HG02870 (cell line): ENCODE results near the gene RPS6KA1.
"Not testable (repeated sequence)": the region's sequence is repeated elsewhere in the genome, so short reads cannot be mapped to it uniquely, and the experiment has no call there.

ENCODE experiments used
- ATAC-seq: cut with Tn5 transposase; IDR thresholded peaks from one replicate; pipeline ENCODE4 v1.9.1; 2021; ENCODE audit warnings: mild to moderate bottlenecking, moderate library complexity; ENCODE audit not compliant: unreplicated experiment

RPS6KA1 gene

DNA sequence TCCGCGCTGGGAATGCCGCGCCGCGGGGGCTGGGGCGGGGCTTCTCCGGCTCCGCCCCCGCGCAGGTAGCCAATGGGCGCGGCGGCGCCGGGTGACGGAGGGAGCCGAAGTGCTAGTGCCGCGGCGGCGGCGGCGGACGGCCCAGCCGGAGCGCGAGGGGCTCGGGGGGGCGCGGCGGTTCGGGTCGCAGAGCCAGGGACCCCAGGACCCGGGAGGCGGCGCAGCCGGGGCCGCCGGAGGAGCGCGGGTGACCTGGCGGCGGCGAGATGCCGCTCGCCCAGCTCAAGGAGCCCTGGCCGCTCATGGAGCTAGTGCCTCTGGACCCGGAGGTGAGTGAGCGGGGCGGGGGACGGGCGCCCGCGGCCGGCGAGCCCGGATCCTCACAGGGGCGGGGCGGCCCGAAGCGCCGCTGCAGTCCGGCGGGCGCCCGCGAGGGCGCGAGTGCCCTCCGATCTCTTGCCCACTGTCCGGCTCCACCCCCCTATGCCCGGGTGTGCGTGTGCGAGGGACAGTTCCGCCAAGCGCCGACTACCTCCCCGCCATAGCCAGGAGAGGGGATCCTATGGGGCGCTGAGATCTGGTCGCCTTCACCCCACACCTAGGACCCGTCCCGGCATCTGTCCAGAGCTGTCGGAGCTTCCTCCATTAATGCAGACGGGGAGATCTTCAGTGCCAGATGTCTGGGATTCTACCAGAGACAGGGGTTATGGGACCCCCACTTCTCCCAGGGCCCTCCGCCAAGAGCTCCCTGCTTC, at the start of gene RPS6KA1:
Gene RPS6KA1 (plus strand): TSS at position 107 of the 755 bp plus-strand sequence. CDS start 160 bp downstream, at position 267.
- peak; percentile 77 for ATAC-seq

- no peak for ATAC-seq
These were observed 46.6 kb upstream of the RPS6KA1 start for GRCh38 chr1:26482921-26483320.

GRCh38 chr1:26483980-26484379, 45.6 kb upstream of the RPS6KA1 start:
- ATAC-seq = no peak

DNA sequence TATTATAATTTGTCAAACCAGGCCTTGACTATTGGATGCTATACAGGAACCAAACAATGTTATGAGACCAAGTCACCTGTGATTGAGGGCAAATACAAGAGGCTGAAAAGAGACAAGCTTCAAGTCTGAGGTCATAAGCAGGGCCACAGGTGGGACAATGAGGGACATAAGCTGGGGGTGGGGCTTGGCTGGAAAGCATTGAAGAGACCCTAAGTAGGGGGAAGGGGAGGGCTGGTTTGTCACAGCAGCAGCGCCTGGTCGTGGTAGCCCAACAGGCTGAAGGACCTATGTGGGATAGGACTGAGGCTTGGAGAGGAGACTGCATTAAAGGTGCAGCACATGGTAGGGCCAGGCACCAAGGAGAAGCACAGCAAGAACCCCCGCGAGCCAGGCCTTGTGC, 39.4 kb upstream of the RPS6KA1 start:
- ATAC-seq = no peak

DNA sequence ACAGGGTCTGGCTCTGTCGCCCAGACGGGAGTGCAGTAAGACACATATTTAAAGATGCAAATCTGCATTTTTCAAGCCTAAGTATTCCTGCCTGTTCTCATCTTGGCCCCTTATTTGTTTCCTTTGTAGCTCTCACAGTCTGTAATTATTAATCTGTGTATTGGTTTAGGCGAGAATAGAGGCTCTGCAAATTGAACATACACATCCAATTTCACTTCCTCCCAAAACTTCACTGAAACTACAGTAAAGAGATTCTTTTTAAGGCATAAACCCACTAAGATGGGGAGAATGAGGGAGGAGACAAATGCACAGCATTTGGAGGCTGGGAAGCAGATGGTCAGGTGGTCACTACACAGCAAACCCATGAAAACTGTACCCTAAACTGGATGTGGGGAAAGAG, 36.3 kb upstream of the RPS6KA1 start:
- ATAC-seq = no peak

DNA sequence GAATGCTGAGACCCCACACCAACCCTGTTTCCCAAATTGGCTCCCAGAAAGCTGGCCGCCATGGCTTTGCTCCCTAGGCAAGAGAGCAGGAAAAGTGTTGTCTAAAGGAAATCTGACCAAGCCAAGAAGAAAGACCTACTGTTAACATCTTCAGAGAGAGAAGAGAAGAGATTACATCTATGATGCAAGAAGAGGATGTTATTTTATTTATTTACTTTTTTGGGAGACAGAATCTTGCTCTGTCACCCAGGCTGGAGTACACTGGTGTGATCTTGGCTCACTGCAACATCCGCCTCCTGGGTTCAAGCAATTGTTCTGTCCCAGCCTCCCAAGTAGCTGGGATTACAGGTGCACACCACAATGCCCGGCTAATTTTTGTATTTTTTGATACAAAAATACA, 35.6 kb upstream of the RPS6KA1 start:
- no peak for ATAC-seq

- no peak for ATAC-seq
These were observed 32.7 kb upstream of the RPS6KA1 start for GRCh38 chr1:26496861-26497260.

- ATAC-seq = no peak
These were observed 30.7 kb upstream of the RPS6KA1 start for GRCh38 chr1:26498894-26499293.

DNA sequence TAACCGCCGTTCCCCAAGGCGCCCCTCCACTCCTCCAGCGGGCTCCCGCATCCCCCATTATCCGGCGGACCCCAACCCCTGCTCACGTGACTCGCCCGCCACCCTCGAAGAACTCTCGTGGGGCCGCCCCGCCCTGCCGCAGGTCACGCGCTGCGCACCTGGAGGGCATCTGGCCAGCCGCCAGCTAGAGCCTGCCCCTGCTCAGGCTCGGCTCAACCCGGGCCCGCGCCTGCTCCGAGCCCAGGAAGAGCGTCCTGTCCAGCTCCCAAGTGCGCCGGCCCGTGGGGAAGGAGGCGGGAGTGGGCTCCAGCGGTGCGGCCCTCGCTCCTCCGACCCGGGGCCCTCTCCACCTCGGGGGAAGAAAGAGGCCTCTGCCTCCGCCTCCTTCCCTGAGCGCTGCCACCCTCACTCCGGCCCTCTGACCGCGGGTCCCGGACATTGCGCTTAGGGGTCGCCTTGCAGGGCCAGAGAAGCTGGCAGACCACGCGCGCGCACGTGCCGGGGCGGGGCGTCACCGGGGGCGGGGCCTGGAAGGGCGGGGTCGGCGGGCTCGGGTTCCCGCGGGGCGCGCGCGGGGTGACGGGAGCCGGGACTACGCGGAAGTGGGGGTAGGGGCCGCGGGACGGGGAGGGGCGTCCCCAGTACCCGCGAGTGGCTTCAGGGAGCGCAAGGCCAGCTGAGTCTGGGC, 28.9 kb upstream of the RPS6KA1 start:
- peak; percentile 61 for ATAC-seq

DNA sequence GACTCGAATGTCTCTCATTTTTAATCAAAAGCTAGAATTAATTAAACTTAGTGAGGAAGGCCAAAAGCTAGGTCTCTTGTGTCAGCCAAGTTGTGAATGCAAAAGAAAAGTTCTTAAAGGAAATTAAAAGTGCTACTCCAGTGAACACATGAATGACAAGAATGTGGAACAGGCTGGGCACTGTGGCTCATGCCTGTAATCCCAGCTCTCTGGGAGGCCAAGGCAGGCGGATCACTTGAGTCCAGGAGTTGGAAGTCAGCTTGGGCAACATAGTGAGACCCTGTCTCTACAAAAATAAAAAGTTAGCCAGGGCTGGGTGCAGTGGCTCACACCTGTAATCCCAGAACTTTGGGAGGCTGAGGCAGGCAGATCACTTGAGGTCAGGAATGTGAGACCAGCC, 18.9 kb upstream of the RPS6KA1 start:
- ATAC-seq = not testable (repeated sequence)

DNA sequence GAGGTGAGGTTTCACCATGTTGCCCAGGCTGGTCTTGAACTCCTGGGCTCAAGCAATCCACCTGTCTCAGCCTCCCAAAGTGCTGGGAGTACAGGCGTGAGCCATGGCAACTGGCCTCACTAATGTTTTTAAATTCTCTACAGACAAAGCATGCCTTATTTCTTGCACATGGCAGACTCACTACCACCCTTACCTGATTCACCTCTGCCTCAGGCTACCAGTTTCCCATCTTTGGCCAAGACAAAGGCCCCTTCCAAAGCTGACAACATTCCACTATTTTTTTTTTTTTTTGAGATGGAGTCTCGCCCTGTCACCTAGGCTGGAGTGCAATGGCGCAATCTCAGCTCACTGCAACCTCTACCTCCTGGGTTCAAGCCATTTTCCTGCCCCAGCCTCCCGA, 13.7 kb upstream of the RPS6KA1 start:
- not testable (repeated sequence) for ATAC-seq

- no peak for ATAC-seq
These were observed 12.4 kb upstream of the RPS6KA1 start for GRCh38 chr1:26516987-26517765.

GRCh38 chr1:26517766-26518049, 11.9 kb upstream of the RPS6KA1 start:
- no peak for ATAC-seq

DNA sequence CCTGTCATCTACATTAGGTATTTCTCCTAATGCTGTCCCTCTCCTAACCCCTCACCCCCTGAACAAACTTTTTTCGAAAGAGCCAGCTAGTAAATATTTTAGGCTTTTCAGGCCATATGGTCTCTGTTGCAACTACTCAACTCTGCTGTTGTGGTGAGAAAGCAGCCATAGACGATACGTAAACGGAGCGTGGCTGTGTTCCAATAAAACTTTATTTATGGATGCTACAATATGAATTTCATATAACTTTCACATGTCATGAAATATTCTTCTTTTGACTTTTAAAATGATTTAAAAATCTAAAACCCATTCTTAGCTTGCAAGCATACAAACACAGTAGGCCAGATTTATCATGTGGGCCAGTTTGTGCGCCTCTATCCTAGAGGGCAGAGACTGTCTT, 11.2 kb upstream of the RPS6KA1 start:
- no peak for ATAC-seq

- ATAC-seq = no peak
These were observed 9.2 kb upstream of the RPS6KA1 start for GRCh38 chr1:26520339-26520738.

GRCh38 chr1:26521669-26522030, 7.9 kb upstream of the RPS6KA1 start:
- ATAC-seq = no peak

- no peak for ATAC-seq
These were observed 7.5 kb upstream of the RPS6KA1 start for GRCh38 chr1:26522073-26522472.

DNA sequence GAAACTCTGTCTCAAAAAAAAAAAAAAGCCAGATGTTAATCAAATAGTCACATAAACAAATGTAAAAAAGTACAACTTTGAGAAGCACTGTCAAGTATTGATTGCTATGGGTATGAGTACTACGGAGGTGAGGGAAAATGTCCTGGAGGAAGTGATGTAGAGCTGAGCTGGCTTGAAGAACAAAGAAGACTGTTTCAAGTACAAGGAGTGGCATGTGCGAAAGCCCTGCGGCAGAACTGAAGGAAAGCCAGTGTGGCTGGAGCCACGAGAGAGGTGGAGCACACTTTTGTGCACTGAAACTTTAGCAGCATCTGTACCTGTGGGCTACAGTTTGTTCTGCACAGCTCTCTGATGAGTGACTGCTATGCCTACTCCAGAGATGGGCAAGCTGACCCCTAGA, 5.4 kb upstream of the RPS6KA1 start:
- ATAC-seq = no peak

- ATAC-seq = no peak
These were observed 3.3 kb upstream of the RPS6KA1 start for GRCh38 chr1:26526287-26526686.

DNA sequence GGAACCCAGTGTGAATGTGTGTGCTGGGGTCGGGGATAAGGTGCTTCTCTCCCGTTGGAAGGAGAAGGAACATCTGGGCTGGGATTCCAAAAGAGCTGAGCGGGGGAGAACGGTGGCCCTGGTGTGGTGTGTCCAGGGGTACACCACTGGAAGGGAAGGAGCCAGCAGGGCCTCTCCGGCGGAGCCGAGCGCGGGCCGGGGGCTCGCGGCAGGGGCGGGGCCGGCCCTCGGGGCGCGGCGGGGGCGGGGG, 231 bp upstream of the RPS6KA1 start:
- ATAC-seq = no peak

DNA sequence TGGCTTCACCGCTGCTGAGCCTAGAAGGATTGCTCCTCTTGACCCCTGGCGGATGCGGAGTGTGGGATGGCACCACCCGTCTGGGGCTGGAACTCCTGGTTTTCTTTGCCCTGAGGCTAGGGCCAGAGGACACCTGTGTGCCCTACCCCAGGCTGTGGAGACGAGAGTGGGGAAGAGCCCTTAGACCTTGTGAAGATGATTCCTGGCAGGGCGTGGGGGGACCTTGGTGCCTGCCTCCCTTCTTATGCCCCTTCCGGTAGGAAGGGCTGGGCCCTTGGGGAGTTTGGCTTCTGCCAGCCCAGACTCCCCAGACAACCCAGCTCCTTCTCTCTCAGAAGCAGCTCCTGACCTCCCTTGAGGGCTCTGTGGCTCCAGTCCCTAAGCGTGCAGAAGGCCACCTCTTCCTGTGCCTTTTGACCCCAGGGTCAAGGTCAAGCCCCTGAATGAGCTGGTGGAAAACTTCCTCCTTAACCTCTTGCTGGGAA, 891 bp downstream of the RPS6KA1 start:
- peak; percentile 12 for ATAC-seq
